HG02678 (cell line): ENCODE data around the gene GSTCD.
"Not testable (repeated sequence)": the region's sequence is repeated elsewhere in the genome, so short reads cannot be mapped to it uniquely, and the experiment has no call there.

Experiments
- ATAC-seq: cut with Tn5 transposase; IDR thresholded peaks from one replicate; pipeline ENCODE4 v1.9.1; 2021; ENCODE audit warnings: mild to moderate bottlenecking, moderate library complexity; ENCODE audit not compliant: unreplicated experiment

The GSTCD gene

DNA sequence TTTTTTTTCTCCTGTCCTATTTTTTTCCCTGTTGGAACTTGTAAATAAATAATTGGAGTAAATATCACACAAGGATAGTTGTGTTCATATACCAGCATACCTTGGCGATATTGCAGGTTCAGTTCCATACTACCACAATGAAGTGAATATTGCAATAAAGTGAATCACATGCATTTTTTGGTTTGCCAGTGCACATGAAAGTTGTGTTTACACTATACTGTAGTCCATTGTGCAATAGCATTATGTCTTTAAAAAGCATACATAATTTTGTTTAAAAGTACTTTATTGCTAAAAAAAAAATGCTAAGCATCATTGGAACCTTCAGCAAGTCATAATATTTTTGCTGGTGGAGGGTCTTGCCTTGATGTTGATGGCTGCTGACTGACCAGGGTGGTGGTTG lies 88.6 kb downstream of the GSTCD start:
- no peak for ATAC-seq

DNA sequence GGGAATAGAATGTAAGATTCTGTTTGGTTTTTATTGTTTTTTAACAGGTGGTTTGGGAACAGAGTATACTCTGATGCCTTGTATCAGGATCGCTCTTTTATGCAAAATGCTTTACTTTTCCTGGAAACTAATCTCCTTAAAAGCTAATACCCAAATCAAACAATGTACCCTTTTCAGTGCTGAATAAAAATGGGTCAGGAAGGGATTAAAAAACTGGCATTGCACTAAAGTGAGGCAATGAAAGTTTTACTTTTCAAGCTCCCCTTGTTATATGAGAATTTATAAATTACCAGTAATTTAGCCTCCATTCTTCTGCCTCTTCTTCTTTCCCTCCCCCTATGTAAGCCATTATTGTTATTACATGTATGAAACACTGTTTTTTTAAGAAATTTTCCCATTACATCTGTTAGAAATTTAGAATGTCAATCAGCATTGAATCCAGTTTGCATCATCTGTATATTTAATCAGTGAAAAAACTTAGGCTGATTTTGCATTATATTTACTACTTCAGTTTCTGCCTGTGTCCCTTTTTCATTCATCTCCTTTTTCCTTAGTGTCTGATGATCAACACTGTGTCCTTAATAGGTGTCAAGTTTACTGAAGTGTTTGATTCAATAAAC lies 97.0 kb downstream of the GSTCD start:
- no peak for ATAC-seq

DNA sequence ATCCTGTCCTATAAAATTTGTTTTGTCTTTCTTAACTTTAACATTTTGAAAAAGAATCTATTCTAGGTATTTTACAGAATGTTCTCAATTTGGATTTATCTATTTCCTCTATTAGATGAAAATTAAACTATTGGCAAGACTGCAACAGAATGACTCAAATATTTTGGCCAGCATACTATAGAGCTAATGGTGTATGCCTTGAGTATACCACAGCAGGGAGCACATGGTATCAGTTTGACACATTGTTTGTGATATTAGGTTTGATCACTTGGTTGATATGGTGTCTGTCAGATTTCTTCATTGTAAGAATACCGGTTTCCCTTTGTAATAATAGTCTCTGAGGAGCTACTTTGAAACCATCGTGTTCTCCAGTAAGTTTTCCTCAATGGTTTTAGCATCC lies 98.9 kb downstream of the GSTCD start:
- ATAC-seq, result no peak

DNA sequence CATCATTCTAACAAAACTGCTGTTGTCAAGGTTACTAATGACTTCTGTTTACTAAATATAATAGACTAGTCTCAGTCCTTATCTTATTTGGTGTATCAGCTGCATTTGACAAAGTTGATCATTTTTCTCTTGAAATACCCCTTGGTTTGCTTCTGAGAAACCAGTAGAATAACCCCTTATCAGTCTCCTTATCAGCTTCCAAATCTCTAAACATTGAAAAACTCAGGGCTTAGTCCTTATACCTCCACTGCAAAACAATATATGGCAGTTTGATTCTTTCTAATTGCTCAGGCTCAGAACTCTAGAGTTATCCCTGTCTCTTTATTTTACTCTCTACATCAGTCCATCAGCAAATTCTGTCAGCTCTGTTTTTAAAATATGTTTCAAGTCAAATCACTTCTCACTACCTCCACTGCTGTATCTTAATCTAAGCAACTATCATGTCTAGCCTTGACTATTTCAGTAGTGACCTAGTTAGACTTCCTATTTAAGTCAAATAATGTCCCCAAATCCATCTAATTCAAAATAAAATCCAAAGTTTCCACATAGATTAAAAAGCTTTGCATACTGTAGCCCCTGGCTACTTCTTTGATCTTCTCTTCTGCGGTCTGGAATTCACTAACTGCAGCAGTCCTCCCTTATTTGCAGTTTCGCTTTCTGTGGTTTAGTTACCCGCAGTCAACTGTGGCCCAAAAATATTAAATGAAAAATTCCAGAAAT lies 99.6 kb downstream of the GSTCD start:
- ATAC-seq, result no peak

DNA sequence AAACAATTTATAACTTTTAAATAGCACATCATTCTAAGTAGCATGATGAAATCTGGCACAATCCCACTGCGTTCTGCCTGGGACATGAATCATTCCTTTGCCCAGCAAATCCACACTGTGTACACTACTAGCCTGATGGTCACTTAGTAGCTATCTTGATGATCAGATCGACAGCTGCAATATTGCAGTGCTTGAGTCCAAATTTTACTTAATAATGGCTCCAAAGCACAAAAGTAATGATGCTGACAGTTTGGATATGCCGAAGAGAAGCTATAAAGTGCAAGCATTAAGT lies 100.1 kb downstream of the GSTCD start:
- no peak for ATAC-seq

DNA sequence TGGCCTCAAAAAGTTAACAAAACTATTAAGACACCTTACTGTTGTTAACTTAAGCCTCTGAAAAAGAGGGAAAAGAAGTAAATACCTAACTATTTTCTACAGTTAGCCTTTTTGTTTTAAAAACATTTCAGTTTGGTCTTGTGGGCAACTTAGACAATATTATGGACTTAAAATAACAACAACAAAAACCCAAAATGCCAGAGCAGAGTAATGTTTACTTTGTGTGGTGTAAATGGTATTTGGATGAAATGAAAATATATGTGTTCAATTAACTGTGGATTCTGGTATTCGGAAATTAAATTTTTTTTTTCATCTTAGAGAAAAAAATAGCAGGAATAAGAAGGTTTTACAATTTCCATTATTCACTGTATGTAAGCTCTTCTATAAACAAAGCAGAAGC lies 107.1 kb downstream of the GSTCD start:
- ATAC-seq, result no peak

DNA sequence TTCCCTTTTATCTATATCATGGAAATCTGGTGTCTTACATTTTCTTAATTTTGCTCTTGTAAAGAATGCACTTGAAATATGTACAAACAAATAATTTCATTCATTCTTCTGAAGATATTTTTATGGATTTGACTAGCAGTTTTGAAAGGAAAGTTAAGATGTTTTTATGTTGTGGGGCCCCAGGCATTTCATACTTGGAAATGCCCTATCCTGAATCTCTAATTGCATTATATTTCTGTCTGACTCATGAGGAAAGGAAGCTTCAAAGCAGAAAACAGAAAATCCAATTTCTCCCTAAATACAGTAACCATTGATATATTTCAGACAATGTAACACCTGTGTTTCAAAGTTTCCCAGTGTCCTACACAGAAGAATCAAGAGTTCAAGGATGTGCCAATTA lies 113.5 kb downstream of the GSTCD start:
- ATAC-seq, result no peak

DNA sequence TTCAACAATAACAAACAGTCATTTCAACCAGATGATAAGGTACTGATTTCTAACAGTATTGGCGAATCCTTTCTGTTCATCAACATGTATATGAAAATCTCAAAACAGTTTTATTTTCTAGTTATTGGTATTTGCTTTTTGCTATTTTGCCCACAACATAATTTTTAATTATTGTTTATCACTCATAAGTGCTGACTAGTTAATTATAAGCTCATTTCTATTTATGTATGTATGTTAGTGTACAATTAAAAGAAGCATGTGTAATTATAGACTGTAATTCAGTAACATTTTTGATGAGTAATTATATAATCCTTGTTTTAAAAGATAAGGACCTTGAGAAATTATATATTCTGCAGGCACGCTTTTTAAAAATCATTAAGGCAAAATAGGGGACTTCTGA lies 119.5 kb downstream of the GSTCD start:
- ATAC-seq, result no peak

DNA sequence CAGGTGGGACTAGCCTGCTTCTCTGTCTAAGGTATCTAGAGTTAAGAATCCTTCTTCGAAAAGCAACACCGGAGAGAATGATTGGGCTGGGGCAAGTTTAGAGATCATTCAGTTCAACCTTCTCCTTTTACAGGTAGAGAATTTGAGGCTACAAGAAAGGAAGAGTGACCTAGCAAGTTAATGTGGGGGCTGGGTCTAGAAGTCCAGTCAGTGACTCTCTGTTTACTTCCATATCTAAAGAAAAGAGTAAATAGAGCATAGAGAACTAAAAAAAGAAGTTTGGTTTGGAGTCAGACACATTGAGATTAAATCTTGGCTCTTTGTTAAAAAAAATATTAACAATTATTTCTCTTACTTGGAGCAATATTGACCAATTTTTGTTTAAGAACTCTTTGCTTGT lies 122.6 kb downstream of the GSTCD start:
- no peak for ATAC-seq

DNA sequence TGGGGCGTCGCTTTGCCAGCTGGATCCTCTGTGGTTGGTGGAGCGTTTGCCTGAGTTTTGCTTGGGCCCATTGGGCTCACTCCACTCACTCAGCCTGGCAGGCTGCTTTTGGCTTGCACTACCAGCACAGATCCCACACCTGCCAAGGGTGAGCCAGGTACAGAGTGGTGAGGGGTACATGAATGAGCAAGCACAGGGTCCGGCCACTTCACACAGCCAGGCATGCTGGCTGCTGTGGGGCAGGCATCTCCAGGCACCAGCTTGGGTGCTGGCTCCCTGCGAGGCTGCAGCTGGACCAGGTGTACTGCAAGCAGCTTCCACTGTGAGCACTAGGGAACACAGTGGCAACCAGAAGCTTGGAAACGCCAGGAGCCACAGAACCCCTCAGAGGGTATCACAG lies 126.6 kb downstream of the GSTCD start:
- ATAC-seq, result no peak

DNA sequence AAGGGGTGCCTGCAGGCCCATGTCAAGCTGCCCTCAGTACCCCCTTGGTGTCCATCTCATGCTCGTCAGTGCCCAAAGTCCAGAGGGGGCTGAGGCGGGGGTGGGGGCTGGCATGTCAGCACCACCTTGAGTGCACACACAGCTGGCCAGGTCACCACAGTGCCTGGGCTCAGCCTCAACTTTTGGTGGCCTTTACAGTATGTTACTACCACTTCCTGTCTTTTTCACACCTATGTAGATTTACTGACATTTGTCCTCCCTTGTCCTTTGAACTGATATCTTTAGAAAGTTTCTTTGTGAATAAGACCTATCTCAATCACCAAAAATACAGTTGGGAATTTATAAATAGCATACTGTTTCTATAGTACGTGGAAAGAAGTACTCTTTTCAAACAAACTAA lies 128.0 kb downstream of the GSTCD start:
- no peak for ATAC-seq

DNA sequence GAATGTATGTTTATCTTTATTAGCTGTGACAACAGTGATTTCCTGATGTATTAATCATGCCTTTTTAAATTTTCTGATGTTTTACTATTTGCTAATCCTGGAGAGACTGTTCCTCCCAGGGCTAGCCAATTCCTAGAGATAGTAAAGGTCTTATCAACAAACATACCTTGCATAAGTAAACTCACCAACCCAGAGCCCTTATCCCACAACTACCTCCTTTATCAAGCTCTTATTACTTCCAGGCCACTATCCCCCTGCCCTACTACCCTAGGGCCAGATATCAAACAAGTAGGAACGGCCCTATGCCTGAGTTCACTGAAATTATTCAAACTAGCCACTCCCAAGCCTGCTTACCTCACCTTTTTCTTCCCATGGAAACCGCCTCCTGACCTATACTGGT lies 128.5 kb downstream of the GSTCD start:
- ATAC-seq, result no peak

DNA sequence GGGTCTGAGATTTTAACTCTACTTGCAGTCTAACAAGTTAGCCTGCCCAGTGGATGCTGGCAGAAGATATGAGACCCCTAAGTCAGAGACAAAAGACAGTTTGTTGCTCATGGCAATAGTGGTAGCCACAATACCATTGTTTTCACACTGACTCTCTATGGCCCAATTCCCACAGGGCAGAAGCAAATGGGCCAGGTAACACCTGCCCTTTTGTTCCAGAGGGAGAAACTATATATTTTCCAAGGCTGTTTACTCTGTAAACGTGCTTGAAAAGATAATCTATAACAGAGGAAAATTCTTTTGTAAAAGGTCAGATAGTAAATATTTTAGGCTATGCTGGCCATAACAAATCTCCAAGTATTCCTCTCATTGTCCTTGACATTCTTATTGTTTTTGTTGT lies 129.5 kb downstream of the GSTCD start:
- no peak for ATAC-seq

DNA sequence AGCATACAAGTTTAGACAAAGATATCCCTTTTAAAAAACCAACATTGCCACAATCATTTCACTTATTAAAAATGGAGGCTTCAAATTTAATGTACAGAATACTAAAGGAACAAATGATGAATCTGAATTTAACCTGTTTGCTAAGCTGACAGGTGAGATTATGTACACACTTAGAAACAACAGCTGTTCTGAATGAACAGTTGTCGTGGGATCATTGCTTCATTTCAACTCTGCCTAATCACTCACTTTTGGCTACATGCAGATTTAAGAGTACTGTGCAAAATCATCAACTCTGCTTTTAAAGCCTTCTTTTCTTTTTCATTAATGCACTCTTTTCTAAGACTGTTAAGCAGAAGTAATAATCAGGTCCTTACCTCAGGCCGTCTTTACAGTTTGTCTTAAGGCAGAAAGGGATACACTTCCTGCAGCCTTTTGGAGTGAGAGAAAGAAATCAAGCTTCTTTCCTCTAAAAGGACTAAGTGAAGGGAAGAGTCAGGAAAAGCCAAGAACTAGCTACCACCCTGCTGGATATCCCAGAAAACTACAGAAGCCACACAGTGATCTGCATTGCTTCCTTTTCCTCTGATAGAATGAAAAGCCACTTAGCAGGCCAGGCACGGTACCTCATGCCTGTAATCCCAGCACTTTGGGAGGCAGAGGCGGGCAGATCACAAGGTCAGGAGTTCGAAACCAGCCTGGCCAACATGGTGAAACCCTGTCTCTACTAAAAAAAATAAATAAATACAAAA lies 132.0 kb downstream of the GSTCD start:
- ATAC-seq, result no peak

DNA sequence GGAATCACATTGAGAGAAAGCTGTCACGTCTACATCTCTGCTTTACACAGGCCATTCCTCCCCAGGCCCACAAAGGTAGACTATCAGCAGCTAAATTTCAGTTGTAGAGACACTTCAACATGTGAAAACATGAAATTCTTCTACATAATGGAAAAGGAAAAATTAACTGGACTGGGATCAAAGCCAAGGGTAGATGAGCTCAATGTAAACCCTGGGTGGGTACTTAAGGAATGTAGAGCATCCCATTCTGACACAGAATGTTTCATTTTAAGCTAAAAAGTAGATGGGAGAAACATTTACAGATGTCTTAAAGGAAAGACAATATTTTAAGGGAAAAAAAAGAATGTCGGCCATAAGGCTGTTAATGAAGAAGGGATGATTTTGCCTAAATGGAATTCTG lies 135.4 kb downstream of the GSTCD start:
- no peak for ATAC-seq

DNA sequence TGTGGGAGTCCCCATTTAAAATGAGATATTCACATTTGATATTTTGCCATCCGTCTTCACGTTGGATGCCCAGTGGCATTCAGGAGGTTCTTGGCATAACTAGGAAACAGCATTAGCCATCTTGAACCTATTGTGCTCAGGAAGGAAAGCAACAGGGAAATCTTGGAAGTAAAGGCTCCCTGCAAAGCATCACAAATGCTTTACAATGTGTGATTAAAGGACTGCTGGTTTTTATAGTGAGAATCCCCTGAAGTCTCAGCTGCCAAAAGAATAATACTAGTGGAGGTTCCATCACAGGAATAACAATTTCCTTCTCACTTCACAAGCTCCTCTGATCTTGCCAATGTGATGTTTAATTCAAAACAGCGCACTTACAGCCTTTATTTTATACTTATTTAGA lies 137.0 kb downstream of the GSTCD start:
- no peak for ATAC-seq

DNA sequence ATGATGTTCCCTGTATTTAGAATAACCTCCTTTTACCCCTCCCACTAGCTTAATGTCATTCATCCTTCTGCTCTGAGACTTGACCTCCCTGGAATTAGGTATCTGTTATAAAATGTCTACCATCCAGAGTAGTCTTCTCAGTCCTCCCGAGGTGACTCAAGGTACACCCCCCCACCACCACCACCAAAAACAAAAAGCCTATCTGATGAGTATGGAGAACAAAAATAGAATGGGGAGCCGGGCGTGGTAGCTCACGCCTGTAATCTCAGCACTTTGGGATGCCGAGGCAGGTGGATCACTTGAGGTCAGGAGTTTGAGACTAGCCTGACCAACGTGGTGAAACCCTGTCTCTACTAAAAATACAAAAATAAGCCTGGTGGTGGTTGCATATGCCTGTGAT lies 139.8 kb downstream of the GSTCD start:
- ATAC-seq, result not testable (repeated sequence)

DNA sequence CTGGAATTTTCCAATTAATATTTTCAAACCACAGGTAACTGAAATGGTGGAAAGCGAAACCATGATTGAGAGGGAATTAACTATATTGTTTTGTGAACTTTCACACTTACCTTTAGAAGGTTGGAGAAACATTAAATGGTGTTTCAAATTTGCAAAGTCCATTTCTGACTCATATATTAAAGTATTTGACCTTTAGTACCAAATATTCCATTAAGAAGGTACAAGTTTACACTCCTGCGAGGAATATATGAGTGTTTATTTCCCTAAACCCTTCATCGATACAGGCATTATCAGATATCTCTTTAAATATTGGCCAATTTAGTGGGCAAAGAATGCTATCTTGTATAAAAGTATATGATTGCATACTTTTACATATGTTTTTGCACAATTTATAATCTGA lies 142.6 kb downstream of the GSTCD start:
- no peak for ATAC-seq

DNA sequence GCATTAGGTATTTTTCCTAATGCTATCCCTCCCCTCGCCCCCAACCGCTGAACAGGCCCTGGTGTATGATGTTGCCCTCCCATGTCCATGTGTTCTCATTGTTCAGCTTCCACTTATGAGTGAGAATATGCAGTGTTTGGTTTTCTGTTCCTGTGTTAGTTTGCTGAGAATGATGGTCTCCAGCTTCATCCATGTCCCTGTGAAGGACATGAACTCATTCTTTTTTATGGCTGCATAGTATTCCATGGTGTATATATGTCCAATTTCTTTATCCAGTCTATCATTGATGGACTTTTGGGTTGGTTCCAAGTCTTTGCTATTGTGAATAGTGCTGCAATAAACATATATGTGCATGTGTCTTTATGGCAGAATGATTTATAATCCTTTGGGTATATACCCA lies 143.6 kb downstream of the GSTCD start:
- not testable (repeated sequence) for ATAC-seq

DNA sequence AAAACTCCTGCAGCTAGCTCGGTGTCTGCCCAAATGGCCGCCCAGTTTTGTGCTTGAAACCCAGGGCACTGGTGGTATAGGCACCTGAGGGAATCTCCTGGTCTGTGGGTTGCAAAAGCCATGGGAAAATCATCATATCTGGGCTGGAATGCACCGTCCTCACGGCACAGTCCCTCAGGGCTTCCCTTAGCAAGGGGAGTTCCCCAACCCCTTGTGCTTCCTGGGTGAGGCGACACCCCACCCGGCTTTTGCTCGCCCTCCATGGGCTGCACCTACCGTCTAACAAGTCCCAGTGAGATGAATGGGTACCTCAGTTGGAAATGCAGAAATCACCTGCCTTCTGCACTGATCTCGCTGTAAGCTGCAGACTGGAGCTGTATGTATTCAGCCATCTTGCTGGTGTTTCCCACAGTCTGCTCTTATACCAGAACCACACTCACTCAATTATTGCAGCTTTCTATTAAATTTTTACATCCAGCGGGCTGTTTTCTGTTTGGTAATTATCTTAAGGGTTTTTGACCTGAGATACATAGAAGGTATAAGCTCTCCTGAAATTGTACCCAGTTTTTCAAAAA lies 150.0 kb downstream of the GSTCD start:
- no peak for ATAC-seq

DNA sequence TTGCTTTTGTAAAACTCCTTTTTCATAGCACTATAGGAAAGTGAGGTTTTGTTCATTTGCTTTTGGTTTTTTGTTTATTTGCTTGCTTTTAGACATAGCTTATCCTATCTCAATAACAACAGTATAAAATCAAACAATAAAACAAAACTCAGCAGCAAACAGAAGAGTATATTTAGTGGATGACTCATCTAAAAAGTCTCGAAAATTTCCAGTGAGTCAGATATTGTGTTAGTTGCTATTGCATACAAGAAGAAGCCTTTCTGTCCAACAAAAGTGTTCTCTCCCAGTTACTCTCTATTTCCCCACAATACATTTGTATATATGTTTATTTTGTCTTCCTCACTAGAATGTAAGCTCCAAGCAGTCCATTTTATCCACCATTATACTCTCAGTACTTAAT lies 150.6 kb downstream of the GSTCD start:
- ATAC-seq, result no peak

DNA sequence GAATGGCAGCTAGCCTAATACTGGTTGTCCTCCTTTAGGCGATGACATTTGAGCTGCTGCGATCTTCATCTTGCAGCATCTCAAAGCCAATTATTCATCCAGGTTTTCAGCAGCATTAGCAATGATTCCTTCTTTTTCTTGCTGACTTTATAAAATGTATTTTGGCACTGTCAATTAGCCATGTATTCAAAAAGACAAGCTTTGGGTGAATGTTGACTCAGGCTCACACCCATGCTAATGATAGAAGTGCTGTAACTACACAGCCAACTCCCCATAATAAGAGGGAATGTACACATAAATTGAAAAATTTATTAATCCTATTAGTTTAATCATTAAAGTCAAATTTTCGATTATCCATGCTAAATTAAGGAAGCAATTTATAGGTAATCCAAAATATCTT lies 162.4 kb downstream of the GSTCD start:
- no peak for ATAC-seq
